Trophoblast cell (in vitro differentiated cells and primary cell): ENCODE measurements around the gene INPP4A.

Experiments
- DNase-seq, 2 donors: peaks; one replicate each; pipeline ENCODE4 v3.0.0-alpha.2; 2016
- H2AFZ ChIP-seq: 2 replicates; pipeline ENCODE4 v1.6.1; 2013; ENCODE audit warnings: low read length, moderate library complexity, mild to moderate bottlenecking; ENCODE audit not compliant: insufficient read depth, poor library complexity
- H2AK5ac ChIP-seq: 2 replicates; pipeline ENCODE4 v1.6.1; 2013; ENCODE audit warnings: mild to moderate bottlenecking, low read length
- H2BK120ac ChIP-seq: 2 replicates; pipeline ENCODE4 v1.6.1; 2013; ENCODE audit warnings: low read length, mild to moderate bottlenecking, moderate library complexity; ENCODE audit not compliant: insufficient read depth, poor library complexity
- H2BK12ac ChIP-seq: 2 replicates; pipeline ENCODE4 v1.6.1; 2013; ENCODE audit warnings: mild to moderate bottlenecking, low read length, moderate library complexity
- H2BK5ac ChIP-seq: 2 replicates; pipeline ENCODE4 v1.6.1; 2013; ENCODE audit warnings: low read length, low read depth, moderate library complexity, mild to moderate bottlenecking; ENCODE audit not compliant: poor library complexity
- H3K14ac ChIP-seq: 2 replicates; pipeline ENCODE4 v1.6.1; 2013; ENCODE audit warnings: mild to moderate bottlenecking, low read length
- H3K18ac ChIP-seq: 2 replicates; pipeline ENCODE4 v1.6.1; 2013; ENCODE audit warnings: mild to moderate bottlenecking, low read length
- H3K23ac ChIP-seq: 2 replicates; pipeline ENCODE4 v1.6.1; 2013; ENCODE audit warnings: low read length
- H3K27ac ChIP-seq: 2 replicates; pipeline ENCODE4 v1.5.1; 2013; ENCODE audit warnings: low read depth, mild to moderate bottlenecking, inconsistent platforms, low read length, moderate library complexity
- H3K27me3 ChIP-seq: 2 replicates; pipeline ENCODE4 v1.6.1; 2013; ENCODE audit warnings: inconsistent platforms, mild to moderate bottlenecking, low read length, moderate library complexity; ENCODE audit not compliant: insufficient read depth
- H3K36me3 ChIP-seq, 2 experiments: 1 replicate in 1 of 2; 2 replicates in 1 of 2; pipeline ENCODE4 v1.6.1; 2013; ENCODE audit warnings: low read length in 2 of 2, mild to moderate bottlenecking in 2 of 2, moderate library complexity in 1 of 2; ENCODE audit not compliant: insufficient read depth in 2 of 2, control insufficient read depth in 1 of 2
- H3K4ac ChIP-seq: 2 replicates; pipeline ENCODE4 v1.6.1; 2013; ENCODE audit warnings: low read depth, mild to moderate bottlenecking, low read length, moderate library complexity
- H3K4me1 ChIP-seq, 2 experiments: 1 replicate in 1 of 2; 2 replicates in 1 of 2; pipeline ENCODE4 v1.6.1; 2013; ENCODE audit warnings: low read length in 2 of 2, mild to moderate bottlenecking in 2 of 2, moderate library complexity in 1 of 2; ENCODE audit not compliant: insufficient read depth in 2 of 2, control insufficient read depth in 1 of 2
- H3K4me2 ChIP-seq: 2 replicates; pipeline ENCODE4 v1.6.1; 2013; ENCODE audit warnings: inconsistent platforms, mild to moderate bottlenecking, low read length, moderate library complexity
- H3K4me3 ChIP-seq: 2 replicates; pipeline ENCODE4 v1.5.1; 2013; ENCODE audit warnings: mild to moderate bottlenecking, low read depth, low read length, inconsistent platforms
- H3K79me1 ChIP-seq: one replicate; pipeline ENCODE4 v1.6.1; 2013; ENCODE audit warnings: low read length
- H3K79me2 ChIP-seq: 2 replicates; pipeline ENCODE4 v1.6.1; 2013; ENCODE audit warnings: low read length, mild to moderate bottlenecking; ENCODE audit not compliant: control insufficient read depth, insufficient read depth, poor library complexity
- H3K9ac ChIP-seq: 2 replicates; pipeline ENCODE4 v1.6.1; 2013; ENCODE audit warnings: mild to moderate bottlenecking, low read length
- H3K9me3 ChIP-seq: 2 replicates; pipeline ENCODE4 v1.6.1; 2013; ENCODE audit warnings: low read depth, mild to moderate bottlenecking, control low read depth, inconsistent platforms, low read length; ENCODE audit not compliant: insufficient read depth
- H4K12ac ChIP-seq: 2 replicates; pipeline ENCODE4 v1.6.1; 2013; ENCODE audit warnings: low read depth, mild to moderate bottlenecking, low read length, moderate library complexity
- H4K8ac ChIP-seq: 2 replicates; pipeline ENCODE4 v1.6.1; 2013; ENCODE audit warnings: low read depth, mild to moderate bottlenecking, low read length, moderate library complexity
- H4K91ac ChIP-seq: one replicate; pipeline ENCODE4 v1.6.1; 2013; ENCODE audit warnings: low read depth, mild to moderate bottlenecking, low read length, moderate library complexity
- WGBS: extraction: QIAGEN DNeasy Blood & Tissue Kit; methylation state at CpG from one replicate; pipeline ENCODE4 v1.1.7; 2013; ENCODE audit warnings: missing lambda C conversion rate; ENCODE audit not compliant: insufficient read length, insufficient coverage; ENCODE audit errors: extremely low coverage; 5-methylcytosine and 5-hydroxymethylcytosine counted together

INPP4A gene

DNA sequence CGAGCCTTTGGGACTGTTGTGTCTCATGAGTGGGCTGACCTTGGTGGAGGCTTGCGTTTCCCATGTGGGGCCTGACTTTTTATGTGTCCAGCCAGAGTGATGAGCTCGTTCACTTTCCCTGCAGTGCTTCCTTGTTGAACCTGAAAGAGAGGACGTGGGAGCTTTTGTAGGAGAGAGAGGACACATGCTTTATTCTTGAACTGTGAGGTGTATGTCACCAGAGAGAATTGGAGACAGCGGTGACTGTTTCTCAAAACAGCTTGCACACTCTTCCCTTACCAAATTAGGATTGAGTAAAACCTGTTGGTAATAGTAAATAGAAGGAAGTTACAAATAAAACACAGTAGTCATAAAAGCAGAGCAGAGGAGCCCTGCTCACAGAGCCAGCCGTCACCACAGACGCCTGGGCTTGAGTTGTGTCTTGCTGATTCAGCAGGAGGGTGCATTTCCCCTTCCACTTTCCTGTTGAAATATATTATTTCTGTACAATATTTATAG, 60.7 kb downstream of the INPP4A start:
- Histone ChIP-seq H3K27me3 (no peaks in the 10 kb centered on the region), H3K9me3 (no peaks in the 10 kb centered on the region), H4K12ac (no peak overlapping the region), H2BK5ac (no peak overlapping the region), H3K79me2 (peaks cover 2% of the 10 kb centered on the region), H3K36me3 (no peaks in the 10 kb centered on the region), H3K4me1 (peaks cover 26 to 34% of the 10 kb centered on the region in 2 experiments), H3K4ac (no peak overlapping the region), H3K4me3 (no peak overlapping the region), H4K8ac (no peak overlapping the region), H4K91ac (no peak overlapping the region), H2BK120ac (peak overlapping the region; percentile 26), H2AFZ (peak overlapping the region; percentile 40), H3K23ac (no peak overlapping the region), H3K9ac (no peak overlapping the region), H3K27ac (no peak overlapping the region), H3K18ac (peak overlapping the region; percentile 55), H3K79me1 (peaks cover 17% of the 10 kb centered on the region), H3K14ac (peak overlapping the region; percentile 11), H2AK5ac (peak overlapping the region; percentile 13), H3K4me2 (no peak overlapping the region), H2BK12ac (peak overlapping the region; percentile 55)
- DNase-seq = peak; percentile 29 to 31
- no CpG with 5 or more reads among the region's 7 CpGs for WGBS

DNA sequence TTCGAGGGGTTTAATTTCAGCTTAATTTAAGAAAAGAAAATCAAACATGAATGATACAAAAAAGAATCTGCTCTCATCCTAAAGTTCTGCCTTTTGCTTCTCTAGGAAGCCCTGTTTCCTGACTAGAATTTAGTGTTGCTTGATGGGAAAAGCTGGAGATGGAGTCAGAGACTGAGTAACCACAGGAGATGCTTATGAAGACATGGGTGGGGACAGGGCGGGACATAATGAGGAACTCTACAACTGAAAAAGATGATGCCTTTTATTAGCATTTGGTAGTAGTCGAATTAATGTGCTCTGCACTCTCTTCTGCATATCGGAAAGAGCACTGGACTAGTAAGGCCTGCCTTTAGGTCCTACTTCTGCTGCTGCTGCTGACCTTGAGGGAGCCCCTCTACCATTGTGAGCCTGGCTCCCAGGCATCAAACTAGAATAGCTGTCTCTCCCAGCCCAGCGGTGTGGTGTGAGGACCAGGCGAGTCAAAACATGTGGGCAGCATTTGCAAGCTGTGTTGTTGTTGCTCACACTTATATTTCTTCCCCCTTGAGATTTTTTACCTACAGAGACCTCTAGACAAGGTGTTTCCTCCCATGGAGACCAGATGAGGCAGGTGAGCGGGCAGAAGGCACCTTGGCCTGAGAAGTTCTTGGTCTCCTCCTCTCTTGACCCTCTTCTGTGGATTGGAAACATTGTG, 61.5 kb downstream of the INPP4A start:
- no peak overlapping the region for H4K8ac ChIP-seq
- no CpG with 5 or more reads among the region's 7 CpGs for WGBS
- no peak overlapping the region for H3K9ac ChIP-seq
- no peak overlapping the region for H2AFZ ChIP-seq
- no peak overlapping the region for H2BK12ac ChIP-seq
- no peak overlapping the region for H2BK120ac ChIP-seq
- no peak overlapping the region for H3K4me2 ChIP-seq
- H3K23ac ChIP-seq = no peak overlapping the region
- H3K9me3 ChIP-seq = no peaks in the 10 kb centered on the region
- H4K12ac ChIP-seq = no peak overlapping the region
- H3K4me3 ChIP-seq = no peak overlapping the region
- H4K91ac ChIP-seq = no peak overlapping the region
- H3K27me3 ChIP-seq = no peaks in the 10 kb centered on the region
- no peak overlapping the region for H3K4ac ChIP-seq
- H3K18ac ChIP-seq = no peak overlapping the region
- peaks cover 25 to 33% of the 10 kb centered on the region in 2 experiments for H3K4me1 ChIP-seq
- H2AK5ac ChIP-seq = no peak overlapping the region
- DNase-seq = no peak
- H3K36me3 ChIP-seq = no peaks in the 10 kb centered on the region
- peaks cover 16% of the 10 kb centered on the region for H3K79me1 ChIP-seq
- H3K79me2 ChIP-seq = peaks cover 2% of the 10 kb centered on the region
- H3K14ac ChIP-seq = no peak overlapping the region
- no peak overlapping the region for H2BK5ac ChIP-seq
- H3K27ac ChIP-seq = no peak overlapping the region

DNA sequence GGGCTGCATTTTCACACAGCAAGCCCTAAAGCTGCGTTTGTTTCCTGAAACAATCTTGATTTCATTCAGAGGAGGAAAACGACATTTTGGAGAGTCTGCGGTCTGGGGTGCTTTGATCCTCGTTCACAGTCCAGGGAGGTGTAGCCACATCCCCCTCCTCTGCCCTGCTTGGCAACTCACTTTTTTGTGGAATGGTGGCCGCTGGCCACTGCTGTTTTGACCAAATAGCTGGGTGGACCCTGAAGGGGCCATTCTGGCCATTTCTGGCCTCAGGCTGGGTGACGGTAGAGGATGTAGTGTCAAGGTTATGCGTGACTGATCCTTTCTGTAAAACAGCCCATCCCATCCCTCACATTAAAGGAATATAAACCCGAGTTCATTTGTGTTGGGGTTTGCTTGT, 62.2 kb downstream of the INPP4A start:
- Histone ChIP-seq H2BK12ac (no peak overlapping the region), H3K14ac (no peak overlapping the region), H3K79me2 (peaks cover 2% of the 10 kb centered on the region), H3K18ac (no peak overlapping the region), H2BK120ac (no peak overlapping the region), H2BK5ac (no peak overlapping the region), H3K9ac (no peak overlapping the region), H3K4me1 (peaks cover 17 to 25% of the 10 kb centered on the region in 2 experiments), H3K4me3 (no peak overlapping the region), H3K79me1 (peaks cover 10% of the 10 kb centered on the region), H4K12ac (no peak overlapping the region), H3K27ac (no peak overlapping the region), H3K27me3 (no peaks in the 10 kb centered on the region), H3K9me3 (no peaks in the 10 kb centered on the region), H3K4ac (no peak overlapping the region), H2AFZ (no peak overlapping the region), H4K8ac (no peak overlapping the region), H3K36me3 (no peaks in the 10 kb centered on the region), H3K23ac (no peak overlapping the region), H2AK5ac (no peak overlapping the region), H3K4me2 (no peak overlapping the region), H4K91ac (no peak overlapping the region)
- WGBS = no CpG with 5 or more reads among the region's 8 CpGs
- no peak for DNase-seq

DNA sequence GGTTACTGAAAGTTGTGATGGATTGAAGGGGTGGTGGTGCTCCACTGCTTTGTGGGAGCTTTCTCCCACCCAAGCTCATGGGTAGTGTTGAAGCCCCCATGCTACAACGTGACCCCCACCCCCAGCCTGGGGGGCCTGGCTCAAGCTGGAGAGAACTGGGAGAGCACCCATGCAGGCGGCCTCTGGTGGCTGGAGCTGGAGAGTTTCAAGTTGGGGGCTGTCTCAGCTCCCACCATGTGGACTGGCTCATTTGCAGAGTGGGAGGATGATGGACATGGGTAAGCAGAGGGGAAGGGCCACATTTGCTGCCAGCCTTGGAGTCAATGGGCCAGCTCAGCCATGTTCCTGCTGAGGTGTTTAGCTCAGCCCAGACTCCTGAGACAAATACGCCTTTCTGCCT, 62.8 kb downstream of the INPP4A start:
- H4K12ac ChIP-seq = no peak overlapping the region
- no peak overlapping the region for H3K23ac ChIP-seq
- no peak overlapping the region for H2BK5ac ChIP-seq
- WGBS = no CpG with 5 or more reads among the region's 3 CpGs
- H3K79me1 ChIP-seq = peaks cover 7% of the 10 kb centered on the region
- peaks cover 14 to 23% of the 10 kb centered on the region in 2 experiments for H3K4me1 ChIP-seq
- no peak overlapping the region for H2BK120ac ChIP-seq
- no peak for DNase-seq
- peak overlapping the region; percentile 17 for H3K4ac ChIP-seq
- no peaks in the 10 kb centered on the region for H3K9me3 ChIP-seq
- H3K9ac ChIP-seq = no peak overlapping the region
- peaks cover 2% of the 10 kb centered on the region for H3K79me2 ChIP-seq
- peak overlapping the region; percentile 3 for H2AK5ac ChIP-seq
- no peak overlapping the region for H3K14ac ChIP-seq
- H3K4me3 ChIP-seq = no peak overlapping the region
- no peaks in the 10 kb centered on the region for H3K36me3 ChIP-seq
- no peak overlapping the region for H3K27ac ChIP-seq
- no peak overlapping the region for H3K4me2 ChIP-seq
- peak overlapping the region; percentile 5 for H3K18ac ChIP-seq
- peak overlapping the region; percentile 39 for H4K91ac ChIP-seq
- peak overlapping the region; percentile 13 for H2BK12ac ChIP-seq
- no peak overlapping the region for H4K8ac ChIP-seq
- no peak overlapping the region for H2AFZ ChIP-seq
- H3K27me3 ChIP-seq = no peaks in the 10 kb centered on the region
